Cardiac fibroblast (primary cell): ENCODE measurements around the gene OBSCN.

Source experiments
- DNase-seq, 2 donors: peaks; one replicate each; pipeline versions ENCODE4 v3.0.0 to v3.0.0-alpha.2; 2010; ENCODE audit warnings: low read depth in 2 of 2
- H3K4me3 ChIP-seq, 2 donors: replicated peaks in 1 of 2; 1 replicate in 1 of 2; 2 replicates in 1 of 2; pipeline ENCODE4 v1.5.1; 2011; ENCODE audit warnings: low read depth in 2 of 2, low read length in 2 of 2, mild to moderate bottlenecking in 2 of 2, moderate library complexity in 1 of 2
- TF ChIP-seq, protein P1 (sequence below): IDR thresholded peaks from one replicate; pipeline ENCODE4 v1.5.1; 2011; ENCODE audit warnings: low read depth, mild to moderate bottlenecking, low read length, inconsistent platforms

OBSCN gene

GRCh38 chr1:228373681-228374571 is 166.1 kb downstream of the OBSCN start:
- no peak overlapping the region for H3K4me3 ChIP-seq
- DNase-seq: no peak
- TF ChIP-seq, protein P1, sequence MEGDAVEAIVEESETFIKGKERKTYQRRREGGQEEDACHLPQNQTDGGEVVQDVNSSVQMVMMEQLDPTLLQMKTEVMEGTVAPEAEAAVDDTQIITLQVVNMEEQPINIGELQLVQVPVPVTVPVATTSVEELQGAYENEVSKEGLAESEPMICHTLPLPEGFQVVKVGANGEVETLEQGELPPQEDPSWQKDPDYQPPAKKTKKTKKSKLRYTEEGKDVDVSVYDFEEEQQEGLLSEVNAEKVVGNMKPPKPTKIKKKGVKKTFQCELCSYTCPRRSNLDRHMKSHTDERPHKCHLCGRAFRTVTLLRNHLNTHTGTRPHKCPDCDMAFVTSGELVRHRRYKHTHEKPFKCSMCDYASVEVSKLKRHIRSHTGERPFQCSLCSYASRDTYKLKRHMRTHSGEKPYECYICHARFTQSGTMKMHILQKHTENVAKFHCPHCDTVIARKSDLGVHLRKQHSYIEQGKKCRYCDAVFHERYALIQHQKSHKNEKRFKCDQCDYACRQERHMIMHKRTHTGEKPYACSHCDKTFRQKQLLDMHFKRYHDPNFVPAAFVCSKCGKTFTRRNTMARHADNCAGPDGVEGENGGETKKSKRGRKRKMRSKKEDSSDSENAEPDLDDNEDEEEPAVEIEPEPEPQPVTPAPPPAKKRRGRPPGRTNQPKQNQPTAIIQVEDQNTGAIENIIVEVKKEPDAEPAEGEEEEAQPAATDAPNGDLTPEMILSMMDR: no peak

DNA sequence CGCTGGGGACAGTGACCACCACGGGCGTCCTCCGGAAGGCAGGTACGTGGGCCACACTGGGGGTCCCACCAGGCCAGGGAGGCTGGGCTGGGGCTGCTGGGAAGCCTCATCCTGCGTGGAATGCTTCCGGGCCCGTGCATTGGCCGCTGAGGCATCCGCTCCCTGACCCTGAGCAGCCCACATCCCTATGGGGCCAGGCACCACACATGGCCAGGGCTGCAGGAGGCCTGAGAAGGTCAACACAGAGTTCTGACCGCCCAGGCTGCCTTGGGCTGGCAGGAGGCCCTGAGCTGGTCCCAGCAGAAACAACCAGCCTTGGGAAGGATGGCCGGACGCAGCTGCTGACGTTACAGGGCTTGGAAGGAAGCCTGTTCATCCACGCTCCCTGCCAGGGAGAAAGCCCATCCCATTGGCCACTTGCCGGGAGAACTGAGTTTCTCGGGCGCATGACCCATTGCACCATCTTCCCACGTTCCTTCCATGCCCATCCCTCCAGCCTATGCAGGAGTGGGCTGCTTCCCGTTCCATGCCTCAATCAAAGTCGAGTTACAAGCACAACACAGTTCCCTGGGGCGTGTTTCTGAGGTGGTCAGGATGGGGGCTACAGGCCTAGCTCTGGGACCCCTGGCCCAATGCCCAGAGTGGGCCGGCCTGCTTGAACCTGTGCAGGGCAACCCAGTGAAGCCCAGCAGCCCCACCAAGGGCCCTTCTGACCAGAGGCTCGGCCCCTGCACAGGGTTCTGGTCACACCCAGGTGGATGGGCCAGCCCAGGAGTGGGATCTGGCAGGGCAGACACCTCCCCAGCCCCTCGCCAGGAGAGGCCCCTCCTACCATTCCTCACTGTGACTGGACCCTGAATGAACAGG is 167.1 kb downstream of the OBSCN start:
- peak; percentile 96 to 100 for DNase-seq
- no peak overlapping the region for H3K4me3 ChIP-seq
- TF ChIP-seq, protein P1: no peak

GRCh38 chr1:228375578-228376261 is 167.9 kb downstream of the OBSCN start:
- TF ChIP-seq, protein P1: no peak
- H3K4me3 ChIP-seq: no peak overlapping the region
- no peak for DNase-seq

DNA sequence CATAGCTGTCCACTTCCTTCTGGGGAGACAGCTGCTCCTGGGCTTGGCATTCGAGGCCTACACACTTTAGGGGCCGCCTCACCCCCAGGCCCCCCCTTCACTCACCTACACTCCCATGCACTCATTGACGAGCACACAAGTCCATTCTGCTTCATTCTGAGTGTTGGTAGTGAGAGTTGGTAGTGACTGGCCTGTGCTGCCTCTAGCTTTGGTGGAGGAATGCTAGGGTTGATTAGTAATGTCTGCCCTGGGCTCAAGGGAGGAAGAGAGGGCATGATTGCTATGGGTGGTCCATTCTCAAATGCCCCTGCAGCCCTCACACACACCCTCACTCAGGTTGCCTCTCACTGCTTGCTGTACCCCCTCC is 168.4 kb downstream of the OBSCN start:
- no peak overlapping the region for H3K4me3 ChIP-seq
- peak; percentile 36 to 39 for DNase-seq
- TF ChIP-seq, protein P1: no peak

- no peak overlapping the region for H3K4me3 ChIP-seq
- no peak for DNase-seq
- TF ChIP-seq, protein P1: no peak
Observed at GRCh38 chr1:228376651-228377631, 169.1 kb downstream of the OBSCN start.

DNA sequence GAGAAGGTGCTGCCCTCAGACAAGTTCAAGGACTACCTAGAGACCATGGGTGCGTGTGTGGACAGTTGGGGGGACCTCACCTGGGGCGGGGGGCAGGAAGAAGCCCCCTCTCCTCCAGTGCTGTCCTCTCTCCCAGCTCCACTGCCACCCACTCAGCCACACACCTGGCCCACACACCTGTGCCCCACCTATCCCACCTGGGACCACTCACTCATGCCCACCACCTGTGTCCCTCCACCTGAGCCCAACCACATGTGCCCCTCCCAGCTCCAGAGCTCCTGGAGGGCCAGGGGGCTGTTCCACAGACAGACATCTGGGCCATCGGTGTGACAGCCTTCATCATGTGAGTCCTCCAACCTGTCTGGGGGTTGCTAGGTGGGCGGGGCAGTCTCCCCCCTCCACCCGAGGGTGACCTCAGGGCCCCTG is 169.8 kb downstream of the OBSCN start:
- H3K4me3 ChIP-seq: peak overlapping the region in 1 of 2 donors; percentile 28
- no peak for DNase-seq
- TF ChIP-seq, protein P1: no peak
